ENCODE results near the gene REEP2.

DNA sequence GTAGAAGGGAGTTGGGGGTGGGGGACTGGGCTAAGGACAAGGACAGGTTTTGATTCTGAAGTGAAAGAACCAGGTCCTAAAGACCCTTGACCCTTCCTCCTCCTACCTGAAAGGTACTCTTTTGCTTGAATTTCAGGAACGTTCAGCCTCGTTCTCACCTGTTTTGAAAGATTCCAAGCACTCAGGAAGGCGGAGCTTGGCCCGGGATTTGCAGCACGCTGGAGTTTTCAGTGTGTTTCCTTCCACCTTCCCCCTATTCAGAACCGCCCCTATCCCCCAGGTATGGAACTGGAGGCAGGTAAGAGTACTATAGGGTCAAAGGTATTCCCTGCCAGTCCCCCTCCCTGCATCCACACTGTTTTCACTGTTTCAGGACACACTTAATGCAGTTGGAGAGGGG is 33.5 kb downstream of the REEP2 start:
- TF ChIP-seq, protein P1, sequence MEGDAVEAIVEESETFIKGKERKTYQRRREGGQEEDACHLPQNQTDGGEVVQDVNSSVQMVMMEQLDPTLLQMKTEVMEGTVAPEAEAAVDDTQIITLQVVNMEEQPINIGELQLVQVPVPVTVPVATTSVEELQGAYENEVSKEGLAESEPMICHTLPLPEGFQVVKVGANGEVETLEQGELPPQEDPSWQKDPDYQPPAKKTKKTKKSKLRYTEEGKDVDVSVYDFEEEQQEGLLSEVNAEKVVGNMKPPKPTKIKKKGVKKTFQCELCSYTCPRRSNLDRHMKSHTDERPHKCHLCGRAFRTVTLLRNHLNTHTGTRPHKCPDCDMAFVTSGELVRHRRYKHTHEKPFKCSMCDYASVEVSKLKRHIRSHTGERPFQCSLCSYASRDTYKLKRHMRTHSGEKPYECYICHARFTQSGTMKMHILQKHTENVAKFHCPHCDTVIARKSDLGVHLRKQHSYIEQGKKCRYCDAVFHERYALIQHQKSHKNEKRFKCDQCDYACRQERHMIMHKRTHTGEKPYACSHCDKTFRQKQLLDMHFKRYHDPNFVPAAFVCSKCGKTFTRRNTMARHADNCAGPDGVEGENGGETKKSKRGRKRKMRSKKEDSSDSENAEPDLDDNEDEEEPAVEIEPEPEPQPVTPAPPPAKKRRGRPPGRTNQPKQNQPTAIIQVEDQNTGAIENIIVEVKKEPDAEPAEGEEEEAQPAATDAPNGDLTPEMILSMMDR (conservative IDR thresholded peaks at IDR 0.05; ENCODE audit: low read depth, low read length): no peak
- no peak for TF ChIP-seq EZH2 (IDR thresholded peaks at IDR 0.05; ENCODE audit: borderline replicate concordance, low read depth, low read length, poor library complexity, severe bottlenecking)
